Mesenchymal stem cell (in vitro differentiated cells and primary cell): ENCODE results near the gene TRPM7. TPM values are rescaled to one million over a fixed set of nuclear protein-coding genes. Genes with fewer than 3 reads are reported as not detected.

Source experiments
- DNase-seq: peaks from one replicate; pipeline ENCODE4 v3.0.0-alpha.2; 2013
- H2AFZ ChIP-seq: one replicate; pipeline ENCODE4 v1.6.1; 2013; ENCODE audit warnings: low read depth, mild to moderate bottlenecking, control low read depth, inconsistent platforms, low read length, moderate library complexity
- H2AK5ac ChIP-seq: 2 replicates; pipeline ENCODE4 v1.6.1; 2013; ENCODE audit warnings: low read length, moderate library complexity, mild to moderate bottlenecking, inconsistent platforms; ENCODE audit not compliant: severe bottlenecking
- H2BK120ac ChIP-seq: one replicate; pipeline ENCODE4 v1.6.1; 2013; ENCODE audit warnings: low read depth, mild to moderate bottlenecking, inconsistent platforms, low read length, moderate library complexity
- H2BK12ac ChIP-seq, 2 experiments: one replicate each; pipeline ENCODE4 v1.6.1; 2013; ENCODE audit warnings: inconsistent platforms in 2 of 2, low read length in 2 of 2, mild to moderate bottlenecking in 2 of 2, moderate library complexity in 2 of 2, control low read depth in 1 of 2
- H2BK15ac ChIP-seq: one replicate; pipeline ENCODE4 v1.6.1; 2013; ENCODE audit warnings: mild to moderate bottlenecking, low read depth, inconsistent platforms; ENCODE audit not compliant: poor library complexity, severe bottlenecking
- H2BK5ac ChIP-seq: 2 replicates; pipeline ENCODE4 v1.6.1; 2013; ENCODE audit warnings: low read depth, mild to moderate bottlenecking, low read length, control low read depth, inconsistent platforms; ENCODE audit not compliant: poor library complexity, severe bottlenecking
- H3K14ac ChIP-seq, 2 experiments: one replicate each; pipeline ENCODE4 v1.6.1; 2013; ENCODE audit warnings: inconsistent platforms in 2 of 2, low read length in 2 of 2, control low read depth in 1 of 2, mild to moderate bottlenecking in 1 of 2, moderate library complexity in 1 of 2
- H3K18ac ChIP-seq, 2 experiments: one replicate each; pipeline ENCODE4 v1.6.1; 2013; ENCODE audit warnings: inconsistent platforms in 2 of 2, low read length in 2 of 2, control low read depth in 1 of 2, low read depth in 1 of 2, mild to moderate bottlenecking in 1 of 2
- H3K23ac ChIP-seq, 2 experiments: one replicate each; pipeline ENCODE4 v1.6.1; 2013; ENCODE audit warnings: inconsistent platforms in 2 of 2, low read length in 2 of 2, mild to moderate bottlenecking in 2 of 2, moderate library complexity in 2 of 2, control low read depth in 1 of 2
- H3K27ac ChIP-seq: 2 replicates; pipeline ENCODE4 v1.5.1; 2013; ENCODE audit warnings: mild to moderate bottlenecking, moderate library complexity, low read length, control low read depth, inconsistent platforms; ENCODE audit not compliant: poor library complexity, severe bottlenecking
- H3K27me3 ChIP-seq, 2 experiments: 2 replicates each; pipeline versions ENCODE4 v1.6.1 to v1.7.0; 2013; ENCODE audit warnings: low read length in 2 of 2, mild to moderate bottlenecking in 2 of 2, moderate library complexity in 2 of 2, control low read depth in 1 of 2, inconsistent platforms in 1 of 2; ENCODE audit not compliant: control insufficient read depth in 1 of 2, insufficient read depth in 1 of 2
- H3K36me3 ChIP-seq, 2 experiments: 2 replicates each; pipeline versions ENCODE4 v1.6.1 to v1.7.0; 2013; ENCODE audit warnings: low read length in 2 of 2, control low read depth in 1 of 2, inconsistent platforms in 1 of 2, low read depth in 1 of 2, mild to moderate bottlenecking in 1 of 2; ENCODE audit not compliant: insufficient read depth in 2 of 2, control insufficient read depth in 1 of 2
- H3K4ac ChIP-seq, 2 experiments: one replicate each; pipeline ENCODE4 v1.6.1; 2013; ENCODE audit warnings: inconsistent platforms in 2 of 2, low read length in 2 of 2, mild to moderate bottlenecking in 2 of 2, moderate library complexity in 2 of 2, control low read depth in 1 of 2, low read depth in 1 of 2
- H3K4me1 ChIP-seq: 2 replicates; pipeline ENCODE4 v1.6.1; 2013; ENCODE audit warnings: low read depth, low read length, control low read depth; ENCODE audit not compliant: control insufficient read depth, insufficient read depth
- H3K4me2 ChIP-seq: 2 replicates; pipeline ENCODE4 v1.6.1; 2013; ENCODE audit warnings: low read length, mild to moderate bottlenecking, inconsistent platforms; ENCODE audit not compliant: poor library complexity, severe bottlenecking
- H3K4me3 ChIP-seq, 2 experiments: 2 replicates each; pipeline versions ENCODE4 v1.5.1 to v1.7.0; 2013; ENCODE audit warnings: low read length in 2 of 2, mild to moderate bottlenecking in 2 of 2, control low read depth in 1 of 2, low read depth in 1 of 2; ENCODE audit not compliant: insufficient read depth in 1 of 2
- H3K79me1 ChIP-seq: replicated peaks from 2 replicates; pipeline ENCODE4 v1.6.1; 2013; ENCODE audit warnings: mild to moderate bottlenecking, control low read depth, low read length, inconsistent platforms; ENCODE audit not compliant: poor library complexity, severe bottlenecking
- H3K9ac ChIP-seq: 2 replicates; pipeline ENCODE4 v1.7.0; 2013; ENCODE audit warnings: mild to moderate bottlenecking, low read length, moderate library complexity
- H3K9me3 ChIP-seq: 2 replicates; pipeline ENCODE4 v1.7.0; 2013; ENCODE audit warnings: mild to moderate bottlenecking, low read length; ENCODE audit not compliant: control insufficient read depth
- H4K8ac ChIP-seq: one replicate; pipeline ENCODE4 v1.6.1; 2013; ENCODE audit warnings: inconsistent platforms, mild to moderate bottlenecking, low read length, moderate library complexity
- H4K91ac ChIP-seq: one replicate; pipeline ENCODE4 v1.6.1; 2013; ENCODE audit warnings: mild to moderate bottlenecking, low read length, inconsistent platforms
- WGBS: methylation state at CpG from one replicate; pipeline ENCODE4 v1.1.7; 2013; ENCODE audit warnings: mixed read lengths; 5-methylcytosine and 5-hydroxymethylcytosine counted together
- polyA plus RNA-seq, 2 experiments: library from polyadenylated mRNA; stranded (reverse); fragments of 200-250 nt; gene quantifications; one replicate each; pipeline ENCODE4 v1.2.3, GENCODE V29; 2013

The TRPM7 gene, protein sequence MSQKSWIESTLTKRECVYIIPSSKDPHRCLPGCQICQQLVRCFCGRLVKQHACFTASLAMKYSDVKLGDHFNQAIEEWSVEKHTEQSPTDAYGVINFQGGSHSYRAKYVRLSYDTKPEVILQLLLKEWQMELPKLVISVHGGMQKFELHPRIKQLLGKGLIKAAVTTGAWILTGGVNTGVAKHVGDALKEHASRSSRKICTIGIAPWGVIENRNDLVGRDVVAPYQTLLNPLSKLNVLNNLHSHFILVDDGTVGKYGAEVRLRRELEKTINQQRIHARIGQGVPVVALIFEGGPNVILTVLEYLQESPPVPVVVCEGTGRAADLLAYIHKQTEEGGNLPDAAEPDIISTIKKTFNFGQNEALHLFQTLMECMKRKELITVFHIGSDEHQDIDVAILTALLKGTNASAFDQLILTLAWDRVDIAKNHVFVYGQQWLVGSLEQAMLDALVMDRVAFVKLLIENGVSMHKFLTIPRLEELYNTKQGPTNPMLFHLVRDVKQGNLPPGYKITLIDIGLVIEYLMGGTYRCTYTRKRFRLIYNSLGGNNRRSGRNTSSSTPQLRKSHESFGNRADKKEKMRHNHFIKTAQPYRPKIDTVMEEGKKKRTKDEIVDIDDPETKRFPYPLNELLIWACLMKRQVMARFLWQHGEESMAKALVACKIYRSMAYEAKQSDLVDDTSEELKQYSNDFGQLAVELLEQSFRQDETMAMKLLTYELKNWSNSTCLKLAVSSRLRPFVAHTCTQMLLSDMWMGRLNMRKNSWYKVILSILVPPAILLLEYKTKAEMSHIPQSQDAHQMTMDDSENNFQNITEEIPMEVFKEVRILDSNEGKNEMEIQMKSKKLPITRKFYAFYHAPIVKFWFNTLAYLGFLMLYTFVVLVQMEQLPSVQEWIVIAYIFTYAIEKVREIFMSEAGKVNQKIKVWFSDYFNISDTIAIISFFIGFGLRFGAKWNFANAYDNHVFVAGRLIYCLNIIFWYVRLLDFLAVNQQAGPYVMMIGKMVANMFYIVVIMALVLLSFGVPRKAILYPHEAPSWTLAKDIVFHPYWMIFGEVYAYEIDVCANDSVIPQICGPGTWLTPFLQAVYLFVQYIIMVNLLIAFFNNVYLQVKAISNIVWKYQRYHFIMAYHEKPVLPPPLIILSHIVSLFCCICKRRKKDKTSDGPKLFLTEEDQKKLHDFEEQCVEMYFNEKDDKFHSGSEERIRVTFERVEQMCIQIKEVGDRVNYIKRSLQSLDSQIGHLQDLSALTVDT (N-terminal part only)
- 14.6 TPM for polyA plus RNA-seq (2013, experiment 1 of 2)
- 14.8 TPM for polyA plus RNA-seq (2013, experiment 2 of 2)

DNA sequence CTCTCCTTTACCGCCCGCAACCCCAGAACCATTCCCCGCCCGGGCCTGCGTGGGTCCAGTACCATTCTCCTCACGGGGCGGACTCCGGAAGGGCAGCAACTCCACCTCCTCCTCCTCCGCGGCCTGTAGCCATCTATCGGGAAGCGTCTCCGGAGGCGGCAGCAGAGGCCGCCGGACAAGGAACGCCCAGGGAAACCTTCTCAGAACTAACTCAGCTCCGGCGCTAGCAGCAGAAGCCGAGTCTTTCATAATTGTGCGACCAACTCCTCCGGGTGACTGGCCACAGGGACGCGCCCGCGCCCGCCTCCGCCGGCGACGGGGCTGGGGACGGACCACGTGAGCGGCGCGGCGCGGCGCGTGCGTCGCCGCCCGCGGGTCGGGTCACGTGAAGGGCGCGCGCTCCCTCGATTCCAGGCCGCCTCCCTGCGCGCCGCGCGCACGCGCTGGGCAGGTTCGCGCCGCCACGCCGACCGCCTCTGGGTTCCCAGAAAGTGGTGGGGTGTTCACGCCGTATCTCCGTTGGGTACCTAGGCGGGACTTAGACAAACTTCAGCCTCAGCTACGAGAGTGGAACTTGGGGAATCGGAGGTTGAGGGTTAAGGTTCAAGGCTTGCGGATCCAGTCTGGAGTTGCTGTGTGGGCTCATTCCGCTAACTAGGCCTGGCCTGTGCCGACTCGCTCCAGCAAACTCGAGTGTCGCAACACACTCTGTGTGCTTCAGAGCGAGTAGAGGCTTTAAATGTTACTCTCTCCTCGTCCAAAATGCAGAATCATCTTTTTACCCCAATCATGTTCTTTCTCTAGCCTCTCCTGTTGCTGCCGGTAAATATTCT, at the start of gene TRPM7:
TRPM7 (minus strand) TSS at position 329 of the 833 bp plus-strand sequence; CDS start at position 65, 264 bp downstream.
- peaks cover 2% of the 10 kb centered on the region for H3K79me1 ChIP-seq
- H3K4me3 ChIP-seq = peak within 1 kb of the TSS; percentile 93 to 98
- peak within 1 kb of the TSS in 1 of 2 experiments; percentile 96 for H3K4ac ChIP-seq
- H2BK5ac ChIP-seq = peak within 1 kb of the TSS; percentile 66
- H3K27ac ChIP-seq = peak within 1 kb of the TSS; percentile 95
- H2AK5ac ChIP-seq = peak within 1 kb of the TSS; percentile 51
- peak within 1 kb of the TSS in 1 of 2 experiments; percentile 97 for H3K14ac ChIP-seq
- DNase-seq = peak; percentile 87
- H2BK12ac ChIP-seq = peak within 1 kb of the TSS in 1 of 2 experiments; percentile 8
- H3K18ac ChIP-seq = peak within 1 kb of the TSS; percentile 67 to 96
- peaks cover 8% of the 10 kb centered on the region for H3K4me1 ChIP-seq
- WGBS = under 1% methylated on average over 78 of the region's 80 CpGs
- H4K8ac ChIP-seq = peak within 1 kb of the TSS; percentile 92
- no peak within 1 kb of the TSS for H2BK15ac ChIP-seq
- H4K91ac ChIP-seq = peak within 1 kb of the TSS; percentile 30
- peaks cover 15 to 16% of the 10 kb centered on the region in 2 experiments for H3K36me3 ChIP-seq
- H2AFZ ChIP-seq = peak within 1 kb of the TSS; percentile 59
- H3K9ac ChIP-seq = peak within 1 kb of the TSS; percentile 96
- H3K9me3 ChIP-seq = no peaks in the 10 kb centered on the region
- H2BK120ac ChIP-seq = peak within 1 kb of the TSS; percentile 9
- no peaks in the 10 kb centered on the region for H3K27me3 ChIP-seq
- H3K4me2 ChIP-seq = peak within 1 kb of the TSS; percentile 89
- H3K23ac ChIP-seq = peak within 1 kb of the TSS in 1 of 2 experiments; percentile 91

DNA sequence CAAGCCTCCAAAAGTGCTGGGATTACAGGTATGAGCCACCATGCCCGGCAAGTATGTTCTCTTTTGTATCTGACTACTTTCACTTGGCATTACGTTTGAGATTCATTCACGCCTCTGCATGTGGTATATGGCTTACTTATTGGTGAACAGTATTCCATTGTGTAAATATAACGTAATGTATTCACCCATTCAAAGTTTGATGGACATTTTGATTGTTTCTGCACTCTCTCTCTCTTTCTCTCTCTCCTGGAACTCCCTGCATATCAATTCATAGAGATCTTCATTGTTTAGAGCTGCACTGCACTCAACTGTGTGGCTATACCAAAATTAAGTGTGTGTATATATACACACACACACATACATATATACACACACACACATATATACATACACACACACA, 48.6 kb upstream of the TRPM7 start:
- H3K4ac ChIP-seq = no peak overlapping the region
- no peak for DNase-seq
- no peaks in the 10 kb centered on the region for H3K9me3 ChIP-seq
- H3K27me3 ChIP-seq = no peaks in the 10 kb centered on the region
- H3K18ac ChIP-seq = no peak overlapping the region
- H2BK5ac ChIP-seq = no peak overlapping the region
- H3K4me1 ChIP-seq = peaks cover 2% of the 10 kb centered on the region
- H4K91ac ChIP-seq = no peak overlapping the region
- H3K36me3 ChIP-seq = peaks cover 10 to 78% of the 10 kb centered on the region in 2 experiments
- no peak overlapping the region for H2BK120ac ChIP-seq
- no peak overlapping the region for H2AK5ac ChIP-seq
- no peak overlapping the region for H2BK12ac ChIP-seq
- H3K4me3 ChIP-seq = no peak overlapping the region
- no peak overlapping the region for H4K8ac ChIP-seq
- 96% methylated on average over 4 of the region's 4 CpGs for WGBS
- no peak overlapping the region for H3K4me2 ChIP-seq
- peaks cover 1% of the 10 kb centered on the region for H3K79me1 ChIP-seq
- H2BK15ac ChIP-seq = no peak overlapping the region
- H3K9ac ChIP-seq = no peak overlapping the region
- H3K23ac ChIP-seq = no peak overlapping the region
- H3K27ac ChIP-seq = no peak overlapping the region
- no peak overlapping the region for H3K14ac ChIP-seq
- no peak overlapping the region for H2AFZ ChIP-seq

DNA sequence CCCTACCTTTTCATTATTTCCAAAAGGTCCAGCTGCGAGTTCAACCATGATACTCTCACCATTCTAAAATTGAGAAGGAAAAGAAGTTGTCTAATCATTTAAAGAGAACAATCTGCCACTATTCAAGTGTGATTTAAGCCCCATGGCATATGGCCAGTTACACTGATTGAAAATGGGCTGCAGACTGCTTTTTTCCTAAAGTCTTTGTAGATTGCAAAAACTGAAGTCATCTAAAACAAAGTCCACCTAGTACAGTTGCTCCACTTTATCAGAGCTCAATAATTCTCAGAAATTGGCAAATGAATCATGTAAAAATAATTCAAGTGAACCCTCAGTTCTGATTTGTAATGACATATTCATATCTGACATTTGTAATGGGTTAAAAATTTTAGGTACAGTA, 39.7 kb upstream of the TRPM7 start:
- Histone ChIP-seq H3K27ac (no peak overlapping the region), H3K79me1 (peaks cover 8% of the 10 kb centered on the region), H3K9me3 (no peaks in the 10 kb centered on the region), H3K4me3 (no peak overlapping the region), H3K18ac (no peak overlapping the region), H2AK5ac (no peak overlapping the region), H2AFZ (no peak overlapping the region), H3K4me1 (no peaks in the 10 kb centered on the region), H3K14ac (no peak overlapping the region), H4K8ac (no peak overlapping the region), H3K4me2 (no peak overlapping the region), H3K36me3 (peaks cover 8 to 68% of the 10 kb centered on the region in 2 experiments), H4K91ac (no peak overlapping the region), H3K4ac (no peak overlapping the region), H2BK120ac (no peak overlapping the region), H3K9ac (no peak overlapping the region), H2BK15ac (no peak overlapping the region), H2BK5ac (no peak overlapping the region), H2BK12ac (no peak overlapping the region), H3K23ac (no peak overlapping the region), H3K27me3 (no peaks in the 10 kb centered on the region)
- WGBS = no CpG with 5 or more reads among the region's 1 CpG
- no peak for DNase-seq
